ENCODE measurements around the gene FZD10. TPM values are rescaled to one million over a fixed set of nuclear protein-coding genes. Genes with fewer than 3 reads are reported as not detected.

FZD10 gene
- total RNA-seq, 1 experiment from 2014 or later: not detected

GRCh38 chr12:130164216-130164542 is 1.9 kb downstream of the FZD10 start:
- Histone ChIP-seq H2AFZ (ENCODE audit: low read depth, low read length, poor library complexity, severe bottlenecking) (no peak overlapping the region), H3K9ac (ENCODE audit: low read length) (no peak overlapping the region), H3K27me3 (ENCODE audit: insufficient read depth, low read length) (no peaks in the 10 kb centered on the region), H4K20me1 (ENCODE audit: insufficient read depth) (no peaks in the 10 kb centered on the region), H3K4me3 (replicated peaks in 1 of 2; ENCODE audit: low read depth in 1 of 2, low read length in 2 of 2) (no peak overlapping the region), H3K36me3 (ENCODE audit: control insufficient read depth in 1 of 2, insufficient read depth in 2 of 2, low read length in 2 of 2) (no peaks in the 10 kb centered on the region), H3K4me2 (ENCODE audit: low read length) (no peak overlapping the region), H3K4me1 (ENCODE audit: control insufficient read depth in 1 of 2, insufficient read depth in 2 of 2, low read length in 2 of 2) (no peaks in the 10 kb centered on the region), H3K9me2 (ENCODE audit: insufficient read depth) (no peaks in the 10 kb centered on the region), H3K79me2 (ENCODE audit: insufficient read depth, low read length) (no peaks in the 10 kb centered on the region), H3K27ac (ENCODE audit: low read depth, low read length) (no peak overlapping the region), H3K9me3 (ENCODE audit: control insufficient read depth in 1 of 2, insufficient read depth in 1 of 2, low read depth in 1 of 2, low read length in 2 of 2) (peaks cover 0 to 4% of the 10 kb centered on the region in 2 experiments; a peak in 2 of 4 replicates)
- intact Hi-C loops (cut with micrococcal nuclease): no loop called here
- ChIA-PET POLR2A (no interaction called here), RAD21 (ENCODE audit: low non-redundant PET in 1 of 2, low total read pairs in 2 of 2, uncharacterized antibody in 2 of 2, unreplicated experiment in 2 of 2) (no interaction called here), CTCF (no interaction called here)
- no peak for ATAC-seq
- TF ChIP-seq CEBPB (IDR thresholded peaks at IDR 0.05; ENCODE audit: low read depth): no peak
- no peak for TF ChIP-seq SRF (IDR thresholded peaks at IDR 0.05; ENCODE audit: low read depth)
- TF ChIP-seq ZFX (IDR thresholded peaks at IDR 0.05): no peak
- TF ChIP-seq ELF1 (IDR thresholded peaks at IDR 0.05; ENCODE audit: borderline replicate concordance, low read depth): no peak
- no peak for TF ChIP-seq ATF3 (IDR thresholded peaks at IDR 0.05)
- no peak for TF ChIP-seq SP1 (IDR thresholded peaks at IDR 0.05; ENCODE audit: low read depth)
- TF ChIP-seq, protein P1, sequence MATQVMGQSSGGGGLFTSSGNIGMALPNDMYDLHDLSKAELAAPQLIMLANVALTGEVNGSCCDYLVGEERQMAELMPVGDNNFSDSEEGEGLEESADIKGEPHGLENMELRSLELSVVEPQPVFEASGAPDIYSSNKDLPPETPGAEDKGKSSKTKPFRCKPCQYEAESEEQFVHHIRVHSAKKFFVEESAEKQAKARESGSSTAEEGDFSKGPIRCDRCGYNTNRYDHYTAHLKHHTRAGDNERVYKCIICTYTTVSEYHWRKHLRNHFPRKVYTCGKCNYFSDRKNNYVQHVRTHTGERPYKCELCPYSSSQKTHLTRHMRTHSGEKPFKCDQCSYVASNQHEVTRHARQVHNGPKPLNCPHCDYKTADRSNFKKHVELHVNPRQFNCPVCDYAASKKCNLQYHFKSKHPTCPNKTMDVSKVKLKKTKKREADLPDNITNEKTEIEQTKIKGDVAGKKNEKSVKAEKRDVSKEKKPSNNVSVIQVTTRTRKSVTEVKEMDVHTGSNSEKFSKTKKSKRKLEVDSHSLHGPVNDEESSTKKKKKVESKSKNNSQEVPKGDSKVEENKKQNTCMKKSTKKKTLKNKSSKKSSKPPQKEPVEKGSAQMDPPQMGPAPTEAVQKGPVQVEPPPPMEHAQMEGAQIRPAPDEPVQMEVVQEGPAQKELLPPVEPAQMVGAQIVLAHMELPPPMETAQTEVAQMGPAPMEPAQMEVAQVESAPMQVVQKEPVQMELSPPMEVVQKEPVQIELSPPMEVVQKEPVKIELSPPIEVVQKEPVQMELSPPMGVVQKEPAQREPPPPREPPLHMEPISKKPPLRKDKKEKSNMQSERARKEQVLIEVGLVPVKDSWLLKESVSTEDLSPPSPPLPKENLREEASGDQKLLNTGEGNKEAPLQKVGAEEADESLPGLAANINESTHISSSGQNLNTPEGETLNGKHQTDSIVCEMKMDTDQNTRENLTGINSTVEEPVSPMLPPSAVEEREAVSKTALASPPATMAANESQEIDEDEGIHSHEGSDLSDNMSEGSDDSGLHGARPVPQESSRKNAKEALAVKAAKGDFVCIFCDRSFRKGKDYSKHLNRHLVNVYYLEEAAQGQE (IDR thresholded peaks at IDR 0.05; ENCODE audit: low read depth): no peak
- TF ChIP-seq SIN3A (IDR thresholded peaks at IDR 0.05; ENCODE audit: low read depth): no peak
- no peak for TF ChIP-seq EGR1 (IDR thresholded peaks at IDR 0.05; ENCODE audit: low read depth)
- TF ChIP-seq EZH2phosphoT487 (IDR thresholded peaks at IDR 0.05; ENCODE audit: borderline replicate concordance): no peak
- TF ChIP-seq JUND (IDR thresholded peaks at IDR 0.05): no peak
- TF ChIP-seq POLR2AphosphoS5 (IDR thresholded peaks at IDR 0.05; ENCODE audit: low read depth, low read length): no peak
- no peak for TF ChIP-seq RAD21 (IDR thresholded peaks at IDR 0.05; ENCODE audit: low read depth)
- no peak for TF ChIP-seq TCF7L2 (IDR thresholded peaks at IDR 0.05; ENCODE audit: borderline replicate concordance, extremely low read depth, insufficient read depth, insufficient read length)
- no peak for TF ChIP-seq EZH2 (IDR thresholded peaks at IDR 0.05)
- no peak for TF ChIP-seq MAX (IDR thresholded peaks at IDR 0.05)
- TF ChIP-seq CBX3 (IDR thresholded peaks at IDR 0.05; ENCODE audit: low read depth): no peak
- no peak for TF ChIP-seq POLR2A (IDR thresholded peaks at IDR 0.05; ENCODE audit: borderline replicate concordance, extremely low read depth, insufficient read depth, insufficient read length)
- DNase-seq (ENCODE audit: low read depth, low spot score): no peak
- BruUV-seq (replicated peaks): no TSS peak

Data from HCT116 (cell line).